A673 (cell line): ENCODE results near the gene MKNK1.

ENCODE experiments used
- EZH2 ChIP-seq: fragments of 200-600 bp; sonication (generic); IDR thresholded peaks from 2 replicates; pipeline ENCODE4 v1.6.1; 2017; ENCODE audit warnings: borderline replicate concordance, low read depth, mild to moderate bottlenecking, mixed read lengths, antibody characterized with exemption, low read length; ENCODE audit not compliant: poor library complexity, severe bottlenecking
- TF ChIP-seq, protein P1 (sequence below): fragments of 300-800, 200-600 bp; sonication (generic); conservative IDR thresholded peaks from 2 replicates; pipeline ENCODE4 v1.5.1; 2017; ENCODE audit warnings: low read depth, mild to moderate bottlenecking, antibody characterized with exemption, low read length, moderate library complexity, mixed read lengths

DNA sequence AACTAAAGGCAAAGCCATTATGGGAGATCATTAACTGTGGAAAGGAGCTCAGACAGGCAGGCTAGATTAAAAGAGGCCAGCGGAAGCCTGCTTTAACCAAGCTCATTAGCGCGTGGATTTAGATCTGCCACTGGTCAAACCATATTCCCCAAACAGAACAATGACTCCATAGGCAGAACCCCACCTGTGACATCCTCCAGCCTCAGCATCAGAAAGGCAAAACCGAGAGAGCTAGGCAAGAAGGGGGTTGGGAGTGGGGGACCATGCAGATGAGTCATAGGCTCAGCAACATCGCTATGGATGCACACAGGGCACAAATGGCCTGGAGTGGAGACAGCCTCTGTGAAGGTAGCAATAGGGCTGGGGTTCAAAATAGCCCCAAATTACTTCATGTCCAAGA, 20.6 kb downstream of the MKNK1 start:
- TF ChIP-seq, protein P1, sequence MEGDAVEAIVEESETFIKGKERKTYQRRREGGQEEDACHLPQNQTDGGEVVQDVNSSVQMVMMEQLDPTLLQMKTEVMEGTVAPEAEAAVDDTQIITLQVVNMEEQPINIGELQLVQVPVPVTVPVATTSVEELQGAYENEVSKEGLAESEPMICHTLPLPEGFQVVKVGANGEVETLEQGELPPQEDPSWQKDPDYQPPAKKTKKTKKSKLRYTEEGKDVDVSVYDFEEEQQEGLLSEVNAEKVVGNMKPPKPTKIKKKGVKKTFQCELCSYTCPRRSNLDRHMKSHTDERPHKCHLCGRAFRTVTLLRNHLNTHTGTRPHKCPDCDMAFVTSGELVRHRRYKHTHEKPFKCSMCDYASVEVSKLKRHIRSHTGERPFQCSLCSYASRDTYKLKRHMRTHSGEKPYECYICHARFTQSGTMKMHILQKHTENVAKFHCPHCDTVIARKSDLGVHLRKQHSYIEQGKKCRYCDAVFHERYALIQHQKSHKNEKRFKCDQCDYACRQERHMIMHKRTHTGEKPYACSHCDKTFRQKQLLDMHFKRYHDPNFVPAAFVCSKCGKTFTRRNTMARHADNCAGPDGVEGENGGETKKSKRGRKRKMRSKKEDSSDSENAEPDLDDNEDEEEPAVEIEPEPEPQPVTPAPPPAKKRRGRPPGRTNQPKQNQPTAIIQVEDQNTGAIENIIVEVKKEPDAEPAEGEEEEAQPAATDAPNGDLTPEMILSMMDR, result no peak
- TF ChIP-seq EZH2, result no peak
